Stimulated activated CD4-positive, alpha-beta T cell treated with anti-CD3 and anti-CD28 coated beads, Interleukin-12 subunit alpha, Interleukin-12 subunit beta, amount 100 ng/mL, for 4 hours (primary cell): ENCODE measurements around the gene PLD6.

ENCODE experiments used
- DNase-seq: peaks from one replicate; pipeline ENCODE4 v3.0.0-alpha.2; 2020

PLD6 gene

GRCh38 chr17:17152385-17152784, 53.7 kb downstream of the PLD6 start:
- DNase-seq = no peak

- peak; percentile 15 for DNase-seq
These were observed 54.2 kb downstream of the PLD6 start for GRCh38 chr17:17151962-17152361.

GRCh38 chr17:17151541-17151940, 54.6 kb downstream of the PLD6 start:
- DNase-seq = no peak

GRCh38 chr17:17151055-17151454, 55.1 kb downstream of the PLD6 start:
- DNase-seq = no peak
